ENCODE results near the gene ERC2. TPM values are rescaled to one million over a fixed set of nuclear protein-coding genes. Genes with fewer than 3 reads are reported as not detected.

Gene ERC2
- total RNA-seq, 2 experiments from 2014 or later: not detected

DNA sequence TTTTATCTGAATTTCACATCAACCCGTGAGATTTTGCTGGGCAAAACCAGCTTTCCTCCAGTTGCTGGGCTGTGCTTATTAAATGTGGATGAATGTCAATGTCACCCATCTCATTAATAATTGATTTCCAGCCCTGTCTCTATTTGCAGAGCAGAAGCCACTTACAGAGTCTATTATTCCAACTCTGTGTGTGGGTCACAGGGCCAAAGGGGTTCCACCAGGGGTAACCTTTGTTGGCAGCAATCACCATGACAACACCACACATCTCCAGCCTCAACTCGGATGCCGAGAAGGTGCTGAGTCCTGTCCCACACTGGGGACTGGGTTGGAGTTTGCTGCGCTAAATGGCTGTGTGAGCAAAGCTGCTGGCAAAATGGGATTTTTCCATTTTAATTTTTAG is 930.1 kb downstream of the ERC2 start:
- H3K27ac ChIP-seq (ENCODE audit: low read depth, low read length, poor library complexity, severe bottlenecking): no peak overlapping the region
- H2AFZ ChIP-seq (ENCODE audit: low read length): no peak overlapping the region
- intact Hi-C loops (cut with micrococcal nuclease; ENCODE audit: unreplicated experiment): no loop called here
- POLR2A ChIA-PET: no interaction called here
- TF ChIP-seq EZH2phosphoT487 (IDR thresholded peaks at IDR 0.05; ENCODE audit: borderline replicate concordance, low read depth, low read length) (no peak), CTCF (conservative IDR thresholded peaks at IDR 0.05; ENCODE audit: low read length) (no peak)
- no peak for DNase-seq (ENCODE audit: low spot score)
- CTCF ChIA-PET (ENCODE audit: unreplicated experiment): no interaction called here
- BruUV-seq (replicated peaks): no TSS peak
- H3K4me3 ChIP-seq (ENCODE audit: low read depth, low read length, poor library complexity, severe bottlenecking): no peak overlapping the region
- no peaks in the 10 kb centered on the region for H3K9me3 ChIP-seq (ENCODE audit: low read length)
- no peaks in the 10 kb centered on the region for H4K20me1 ChIP-seq (ENCODE audit: insufficient read depth, low read length)
- no peaks in the 10 kb centered on the region for H3K36me3 ChIP-seq (ENCODE audit: insufficient read depth, low read length)
- no peak overlapping the region for H3K4me2 ChIP-seq (ENCODE audit: low read length)
- H3K4me1 ChIP-seq (ENCODE audit: insufficient read depth, low read length, poor library complexity, severe bottlenecking): no peaks in the 10 kb centered on the region
- no peaks in the 10 kb centered on the region for H3K9me2 ChIP-seq (ENCODE audit: insufficient read depth, low read length)
- H3K79me2 ChIP-seq (ENCODE audit: insufficient read depth, low read depth, low read length): no peaks in the 10 kb centered on the region

GRCh38 chr3:55537563-55537962 is 930.7 kb downstream of the ERC2 start:
- no peaks in the 10 kb centered on the region for H3K4me1 ChIP-seq (ENCODE audit: insufficient read depth, low read length, poor library complexity, severe bottlenecking)

GRCh38 chr3:55537129-55537528 is 931.1 kb downstream of the ERC2 start:
- Histone ChIP-seq H3K4me2 (ENCODE audit: low read length) (no peak overlapping the region), H2AFZ (ENCODE audit: low read length) (no peak overlapping the region), H3K4me1 (ENCODE audit: insufficient read depth, low read length, poor library complexity, severe bottlenecking) (no peaks in the 10 kb centered on the region), H3K9me2 (ENCODE audit: insufficient read depth, low read length) (no peaks in the 10 kb centered on the region), H4K20me1 (ENCODE audit: insufficient read depth, low read length) (no peaks in the 10 kb centered on the region), H3K36me3 (ENCODE audit: insufficient read depth, low read length) (no peaks in the 10 kb centered on the region), H3K79me2 (ENCODE audit: insufficient read depth, low read depth, low read length) (no peaks in the 10 kb centered on the region), H3K9me3 (ENCODE audit: low read length) (no peaks in the 10 kb centered on the region), H3K27ac (ENCODE audit: low read depth, low read length, poor library complexity, severe bottlenecking) (no peak overlapping the region), H3K4me3 (ENCODE audit: low read depth, low read length, poor library complexity, severe bottlenecking) (no peak overlapping the region)
- CTCF ChIA-PET (ENCODE audit: unreplicated experiment): no interaction called here
- no peak for DNase-seq (ENCODE audit: low spot score)
- intact Hi-C loops (cut with micrococcal nuclease; ENCODE audit: unreplicated experiment): no loop called here
- BruUV-seq (replicated peaks): no TSS peak
- TF ChIP-seq EZH2phosphoT487 (IDR thresholded peaks at IDR 0.05; ENCODE audit: borderline replicate concordance, low read depth, low read length) (no peak), CTCF (conservative IDR thresholded peaks at IDR 0.05; ENCODE audit: low read length) (no peak)
- POLR2A ChIA-PET: no interaction called here

More at GRCh38 chr3:55537563-55537962, 930.7 kb downstream of the ERC2 start:
- Histone ChIP-seq H2AFZ (ENCODE audit: low read length) (no peak overlapping the region), H3K4me3 (ENCODE audit: low read depth, low read length, poor library complexity, severe bottlenecking) (no peak overlapping the region), H3K9me3 (ENCODE audit: low read length) (no peaks in the 10 kb centered on the region), H3K36me3 (ENCODE audit: insufficient read depth, low read length) (no peaks in the 10 kb centered on the region), H3K79me2 (ENCODE audit: insufficient read depth, low read depth, low read length) (no peaks in the 10 kb centered on the region), H3K9me2 (ENCODE audit: insufficient read depth, low read length) (no peaks in the 10 kb centered on the region), H3K4me2 (ENCODE audit: low read length) (no peak overlapping the region), H3K27ac (ENCODE audit: low read depth, low read length, poor library complexity, severe bottlenecking) (no peak overlapping the region), H4K20me1 (ENCODE audit: insufficient read depth, low read length) (no peaks in the 10 kb centered on the region)
- intact Hi-C loops (cut with micrococcal nuclease; ENCODE audit: unreplicated experiment): no loop called here
- BruUV-seq (replicated peaks): no TSS peak
- TF ChIP-seq CTCF (conservative IDR thresholded peaks at IDR 0.05; ENCODE audit: low read length) (no peak), EZH2phosphoT487 (IDR thresholded peaks at IDR 0.05; ENCODE audit: borderline replicate concordance, low read depth, low read length) (no peak)
- ChIA-PET CTCF (ENCODE audit: unreplicated experiment) (no interaction called here), POLR2A (no interaction called here)
- DNase-seq (ENCODE audit: low spot score): no peak

Data from OCI-LY7 (cell line).